Gastroesophageal sphincter (tissue), 4 donors: ENCODE data around the gene ZSCAN23. TPM values are rescaled to one million over a fixed set of nuclear protein-coding genes. Genes with fewer than 3 reads are reported as not detected.

Source experiments
- ATAC-seq: fragments of 150-250 bp; one replicate; pipeline ENCODE4 v1.9.1; 2016; ENCODE audit warnings: mild to moderate bottlenecking, moderate library complexity
- H3K27ac ChIP-seq, 4 donors: fragments of 200-600 bp; sonication (generic) in 3 of 4; 1 replicate in 3 of 4; 2 replicates in 1 of 4; pipeline ENCODE4 v1.5.1; 2016 to 2019
- H3K27me3 ChIP-seq: fragments of 200-600 bp; sonication (generic); one replicate; pipeline ENCODE4 v1.5.1; 2019
- H3K36me3 ChIP-seq, 2 donors: fragments of 200-600 bp; sonication (generic); one replicate each; pipeline ENCODE4 v1.5.1; 2019; ENCODE audit warnings: control low read depth in 1 of 2
- H3K4me1 ChIP-seq, 3 donors: fragments of 200-600 bp; sonication (generic); 1 replicate in 2 of 3; 2 replicates in 1 of 3; pipeline ENCODE4 v1.5.1; 2016 to 2019; ENCODE audit warnings: control low read depth in 2 of 3
- H3K4me3 ChIP-seq, 2 donors: fragments of 200-600 bp; sonication (generic); one replicate each; pipeline ENCODE4 v1.5.1; 2019; ENCODE audit warnings: mild to moderate bottlenecking in 1 of 2, moderate library complexity in 1 of 2
- H3K9me3 ChIP-seq, 3 donors: fragments of 200-600 bp; sonication (generic); one replicate each; pipeline ENCODE4 v1.5.1; 2017 to 2019; ENCODE audit warnings: control low read depth in 2 of 3
- EP300 ChIP-seq: sonication (generic); formaldehyde crosslinking; IDR thresholded peaks from one replicate; pipeline ENCODE4 v1.6.1; 2017; ENCODE audit warnings: antibody characterized with exemption, mild to moderate bottlenecking
- POLR2A ChIP-seq, 2 donors: fragments of 450-650 bp; IDR thresholded peaks; one replicate each; pipeline ENCODE4 v1.6.1; 2017; ENCODE audit warnings: antibody characterized with exemption in 2 of 2, mild to moderate bottlenecking in 2 of 2, moderate library complexity in 1 of 2
- POLR2AphosphoS5 ChIP-seq: sonication (generic); formaldehyde crosslinking; IDR thresholded peaks from one replicate; pipeline ENCODE4 v1.6.1; 2017; ENCODE audit warnings: antibody characterized with exemption
- WGBS, 2 donors: methylation state at CpG; one replicate each; pipeline ENCODE4 v1.1.5; 2018; ENCODE audit warnings: low coverage in 1 of 2; 5-methylcytosine and 5-hydroxymethylcytosine counted together
- total RNA-seq, 4 donors: library from RNA; depleted of rRNA; stranded (reverse); fragments of >200 nt; gene quantifications; one replicate each; pipeline ENCODE4 v1.1.0, GENCODE V29; 2016
- TF ChIP-seq, protein P1 (sequence below), 4 experiments: fragments of 200-600 bp in 2 of 4; fragments of 450-650 bp in 2 of 4; sonication (generic) in 1 of 4; IDR thresholded peaks; one replicate each; pipeline ENCODE4 v1.5.1; 2017 to 2019; ENCODE audit warnings: antibody characterized with exemption in 4 of 4, mild to moderate bottlenecking in 2 of 4, moderate library complexity in 2 of 4

The ZSCAN23 gene
- total RNA-seq, 4 donors from 2014 or later, result 2.6 to 8.1 (median 2.8) TPM

DNA sequence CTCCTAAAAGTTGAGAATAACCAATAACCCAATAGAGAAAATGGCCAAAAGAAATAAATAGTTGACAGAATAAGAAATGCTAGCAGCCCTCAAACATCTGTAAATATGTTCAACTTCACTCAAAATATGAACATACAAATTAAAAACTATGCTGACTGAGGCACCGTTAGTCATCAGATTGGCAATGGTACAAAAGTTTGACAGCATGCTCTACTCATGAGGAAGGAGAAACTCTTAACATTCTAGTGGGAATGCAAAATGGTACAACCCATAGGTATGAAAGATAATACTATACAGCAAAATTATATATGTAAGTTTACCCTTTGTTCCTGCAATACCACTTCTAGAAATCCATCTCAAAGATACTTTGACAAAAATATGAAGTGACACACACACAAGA, 42.1 kb downstream of the ZSCAN23 start:
- H3K4me1 ChIP-seq, result peaks cover 0 to 37% (median 10%) of the 10 kb centered on the region in 3 donors
- no peak for ATAC-seq
- WGBS, 2 donors, result 80 to 87% methylated on average over 1 of the region's 1 CpG
- no peaks in the 10 kb centered on the region for H3K9me3 ChIP-seq
- no peak overlapping the region for H3K4me3 ChIP-seq
- peaks cover 0 to 19% of the 10 kb centered on the region in 2 donors for H3K36me3 ChIP-seq
- H3K27me3 ChIP-seq, result peaks cover 20% of the 10 kb centered on the region
- no peak for TF ChIP-seq EP300
- TF ChIP-seq, protein P1, sequence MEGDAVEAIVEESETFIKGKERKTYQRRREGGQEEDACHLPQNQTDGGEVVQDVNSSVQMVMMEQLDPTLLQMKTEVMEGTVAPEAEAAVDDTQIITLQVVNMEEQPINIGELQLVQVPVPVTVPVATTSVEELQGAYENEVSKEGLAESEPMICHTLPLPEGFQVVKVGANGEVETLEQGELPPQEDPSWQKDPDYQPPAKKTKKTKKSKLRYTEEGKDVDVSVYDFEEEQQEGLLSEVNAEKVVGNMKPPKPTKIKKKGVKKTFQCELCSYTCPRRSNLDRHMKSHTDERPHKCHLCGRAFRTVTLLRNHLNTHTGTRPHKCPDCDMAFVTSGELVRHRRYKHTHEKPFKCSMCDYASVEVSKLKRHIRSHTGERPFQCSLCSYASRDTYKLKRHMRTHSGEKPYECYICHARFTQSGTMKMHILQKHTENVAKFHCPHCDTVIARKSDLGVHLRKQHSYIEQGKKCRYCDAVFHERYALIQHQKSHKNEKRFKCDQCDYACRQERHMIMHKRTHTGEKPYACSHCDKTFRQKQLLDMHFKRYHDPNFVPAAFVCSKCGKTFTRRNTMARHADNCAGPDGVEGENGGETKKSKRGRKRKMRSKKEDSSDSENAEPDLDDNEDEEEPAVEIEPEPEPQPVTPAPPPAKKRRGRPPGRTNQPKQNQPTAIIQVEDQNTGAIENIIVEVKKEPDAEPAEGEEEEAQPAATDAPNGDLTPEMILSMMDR (IDR thresholded peaks at IDR 0.05), result no peak
- no peak for TF ChIP-seq POLR2AphosphoS5
- no peak for TF ChIP-seq POLR2A (IDR thresholded peaks at IDR 0.05)
- no peak overlapping the region for H3K27ac ChIP-seq

DNA sequence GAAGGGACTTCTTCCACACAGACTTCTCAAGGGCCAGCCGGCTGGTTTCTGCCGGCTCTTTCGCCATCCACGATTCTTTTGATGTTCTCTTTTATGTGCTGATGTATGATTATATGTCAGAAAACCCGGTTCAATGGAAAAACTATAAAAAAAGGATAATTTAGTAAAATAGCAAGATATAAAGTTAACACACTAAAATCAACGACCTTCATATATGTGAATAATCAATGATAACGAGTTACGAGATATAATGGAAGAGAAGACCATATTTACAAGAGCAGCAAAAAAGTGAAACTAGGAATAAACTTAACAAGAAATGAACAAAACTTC, 43.2 kb downstream of the ZSCAN23 start:
- Histone ChIP-seq H3K9me3 (no peaks in the 10 kb centered on the region), H3K36me3 (peaks cover 0 to 24% of the 10 kb centered on the region in 2 donors), H3K4me3 (peak overlapping the region; percentile 87 to 90), H3K27ac (peak overlapping the region in 3 of 4 donors; percentile 66 to 79 (median 70)), H3K4me1 (peaks cover 0 to 46% (median 10%) of the 10 kb centered on the region in 3 donors), H3K27me3 (peaks cover 14% of the 10 kb centered on the region)
- ATAC-seq, result no peak
- TF ChIP-seq POLR2A (IDR thresholded peaks at IDR 0.05) (no peak), POLR2AphosphoS5 (no peak), EP300 (no peak)
- TF ChIP-seq, protein P1 (IDR thresholded peaks at IDR 0.05), result no peak
- WGBS, 2 donors, result 23 to 28% methylated on average over 3 to 8 of the region's 8 CpGs

DNA sequence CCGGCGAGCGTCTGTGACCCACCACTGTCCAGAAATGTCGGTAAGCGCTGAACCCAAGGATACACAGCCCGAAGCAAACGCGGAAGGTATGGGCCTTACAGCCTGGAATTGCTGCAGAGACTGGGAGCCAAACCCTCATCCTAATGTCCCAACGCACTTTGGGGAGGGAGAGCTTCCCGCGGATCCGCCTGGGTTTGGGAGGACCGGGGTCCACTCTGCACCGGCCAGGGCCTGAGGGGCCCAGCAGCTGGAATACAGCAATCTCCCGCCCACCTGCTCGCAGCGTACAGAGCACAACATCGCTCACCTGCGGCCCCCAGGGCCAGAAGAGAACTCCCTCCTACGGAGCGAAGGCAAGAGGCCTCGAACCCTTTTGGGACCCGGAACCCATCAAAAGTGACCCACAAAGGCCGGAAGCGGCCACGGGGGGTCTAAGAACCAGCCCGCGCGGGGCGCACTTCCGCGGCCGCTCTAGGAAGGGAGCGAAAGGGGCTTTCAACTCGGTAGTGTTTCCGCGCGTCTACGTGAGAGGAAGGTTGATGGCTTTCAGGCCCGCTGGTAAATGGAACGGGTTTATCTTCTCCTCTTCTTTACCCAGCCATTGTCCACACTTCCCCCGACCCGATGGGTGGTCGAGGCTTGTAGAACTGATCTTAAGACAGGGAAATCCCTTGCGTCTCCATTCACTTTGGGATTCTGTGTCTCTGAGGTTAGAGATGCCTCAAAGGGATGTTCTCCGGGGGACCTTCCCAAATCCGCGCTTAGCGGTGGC, 43.8 kb downstream of the ZSCAN23 start, which contains the start of gene ZSCAN12:
Gene ZSCAN12, minus strand, starts transcription at position 398 of the 772 bp plus-strand sequence. CDS start 1,342 bp downstream, outside the sequence.
- ATAC-seq, result peak; percentile 95

DNA sequence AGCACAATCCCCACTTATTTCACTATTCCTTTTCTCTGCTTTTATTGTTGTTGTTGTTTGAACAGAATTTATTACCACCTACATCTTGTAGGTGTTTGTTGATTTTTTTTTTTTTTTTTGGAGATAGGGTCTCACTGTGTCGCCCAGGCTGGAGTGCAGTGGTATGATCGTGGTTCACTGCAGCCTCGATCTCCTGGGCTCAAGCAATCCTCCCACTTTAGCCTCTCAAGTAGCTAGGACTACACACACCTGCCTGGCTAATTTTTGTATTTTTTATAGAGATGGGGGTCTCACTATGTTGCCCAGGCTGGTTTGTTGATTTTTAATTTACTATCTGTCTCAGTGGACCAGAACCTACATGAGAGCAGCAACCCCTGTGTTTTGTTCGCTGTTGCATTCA, 47.4 kb downstream of the ZSCAN23 start:
- 93 to 96% methylated on average over 4 of the region's 4 CpGs for WGBS, 2 donors
- Histone ChIP-seq H3K36me3 (peaks cover 0 to 51% of the 10 kb centered on the region in 2 donors), H3K9me3 (no peaks in the 10 kb centered on the region), H3K4me3 (no peak overlapping the region), H3K27ac (no peak overlapping the region), H3K4me1 (peaks cover 0 to 56% (median 10%) of the 10 kb centered on the region in 3 donors), H3K27me3 (no peaks in the 10 kb centered on the region)
- ATAC-seq, result no peak
- TF ChIP-seq EP300, result no peak
- TF ChIP-seq POLR2A (IDR thresholded peaks at IDR 0.05), result no peak
- no peak for TF ChIP-seq POLR2AphosphoS5
- TF ChIP-seq, protein P1 (IDR thresholded peaks at IDR 0.05), result no peak

More for the DNA sequence above, 43.8 kb downstream of the ZSCAN23 start, which contains the start of gene ZSCAN12:
- no peaks in the 10 kb centered on the region for H3K9me3 ChIP-seq
- peak within 1 kb of the TSS; percentile 87 to 90 for H3K4me3 ChIP-seq
- H3K27ac ChIP-seq, result peak within 1 kb of the TSS in 3 of 4 donors; percentile 66 to 79 (median 70)
- H3K27me3 ChIP-seq, result peaks cover 8% of the 10 kb centered on the region
- TF ChIP-seq POLR2A (IDR thresholded peaks at IDR 0.05) (no peak), POLR2AphosphoS5 (peak; percentile 42), EP300 (no peak)
- TF ChIP-seq, protein P1 (IDR thresholded peaks at IDR 0.05), result peak in 2 of 4 experiments; percentile 27 to 77
- WGBS, 2 donors, result 3 to 5% methylated on average over 8 of the region's 49 CpGs
- H3K36me3 ChIP-seq, result peaks cover 0 to 24% of the 10 kb centered on the region in 2 donors
- H3K4me1 ChIP-seq, result peaks cover 0 to 51% (median 10%) of the 10 kb centered on the region in 3 donors
